ENCODE measurements around the gene PSKH1.

The PSKH1 gene

DNA sequence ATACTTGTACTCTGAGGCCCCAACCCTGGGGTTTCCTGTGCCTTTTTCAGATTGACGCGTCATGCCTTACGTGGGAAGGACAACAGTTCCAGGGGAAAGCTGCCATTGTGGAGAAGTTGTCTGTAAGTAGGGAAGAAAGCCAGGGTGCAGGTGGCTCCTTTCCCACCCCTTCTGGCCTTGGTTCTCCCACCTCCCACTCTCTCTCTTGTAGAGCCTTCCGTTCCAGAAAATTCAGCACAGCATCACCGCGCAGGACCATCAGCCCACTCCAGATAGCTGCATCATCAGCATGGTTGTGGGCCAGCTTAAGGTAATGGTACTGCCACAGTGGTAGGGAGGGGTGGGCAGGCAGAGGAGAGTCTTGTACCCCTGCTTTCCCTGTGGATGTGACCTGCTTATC lies 24.8 kb upstream of the PSKH1 start:
- no peak for DNase-seq

DNA sequence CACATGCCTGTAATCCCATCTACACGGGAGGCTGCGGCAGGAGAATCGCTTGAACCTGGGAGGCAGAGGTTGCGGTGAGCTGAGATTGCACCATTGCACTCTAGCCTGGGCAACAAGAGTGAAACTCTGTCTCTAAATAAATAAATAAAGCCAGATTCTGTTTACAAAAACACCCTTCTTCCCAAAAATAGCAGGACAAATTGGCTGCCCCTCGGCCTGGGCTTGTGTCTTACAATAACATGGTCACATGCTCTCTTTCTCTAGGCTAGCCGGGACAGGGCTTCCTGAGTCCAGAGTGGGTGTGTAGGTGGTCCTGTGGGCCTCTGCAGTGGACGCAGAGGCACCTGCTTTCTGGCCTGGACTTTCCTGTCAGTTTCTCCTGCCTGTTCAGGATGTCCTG lies 23.4 kb upstream of the PSKH1 start:
- no peak for DNase-seq

GRCh38 chr16:67871256-67871655 lies 21.8 kb upstream of the PSKH1 start:
- DNase-seq = no peak

DNA sequence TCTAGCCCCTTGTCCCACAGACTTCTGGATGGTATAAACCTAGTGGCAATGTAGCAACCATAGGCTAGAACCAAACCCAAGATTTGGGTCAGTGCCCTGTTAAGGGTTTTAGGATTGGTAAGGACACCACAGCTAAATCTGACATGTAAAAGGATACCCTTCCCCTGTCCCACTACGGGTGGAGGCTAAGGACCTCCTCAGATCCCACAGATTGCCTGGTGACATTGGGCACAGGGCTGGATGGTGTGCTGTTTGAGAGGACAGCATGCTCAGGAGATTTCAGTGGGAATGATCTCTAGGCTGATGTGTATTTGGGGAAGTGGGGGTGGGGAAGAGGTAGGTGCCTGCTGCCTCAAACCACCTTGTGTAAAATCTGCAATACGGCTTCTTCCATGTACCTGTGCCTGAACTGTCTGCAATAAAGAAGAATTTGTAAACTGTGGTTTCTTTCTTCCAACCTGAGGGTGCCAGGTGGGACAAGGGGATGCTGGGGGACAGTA lies 20.9 kb upstream of the PSKH1 start:
- no peak for DNase-seq

DNA sequence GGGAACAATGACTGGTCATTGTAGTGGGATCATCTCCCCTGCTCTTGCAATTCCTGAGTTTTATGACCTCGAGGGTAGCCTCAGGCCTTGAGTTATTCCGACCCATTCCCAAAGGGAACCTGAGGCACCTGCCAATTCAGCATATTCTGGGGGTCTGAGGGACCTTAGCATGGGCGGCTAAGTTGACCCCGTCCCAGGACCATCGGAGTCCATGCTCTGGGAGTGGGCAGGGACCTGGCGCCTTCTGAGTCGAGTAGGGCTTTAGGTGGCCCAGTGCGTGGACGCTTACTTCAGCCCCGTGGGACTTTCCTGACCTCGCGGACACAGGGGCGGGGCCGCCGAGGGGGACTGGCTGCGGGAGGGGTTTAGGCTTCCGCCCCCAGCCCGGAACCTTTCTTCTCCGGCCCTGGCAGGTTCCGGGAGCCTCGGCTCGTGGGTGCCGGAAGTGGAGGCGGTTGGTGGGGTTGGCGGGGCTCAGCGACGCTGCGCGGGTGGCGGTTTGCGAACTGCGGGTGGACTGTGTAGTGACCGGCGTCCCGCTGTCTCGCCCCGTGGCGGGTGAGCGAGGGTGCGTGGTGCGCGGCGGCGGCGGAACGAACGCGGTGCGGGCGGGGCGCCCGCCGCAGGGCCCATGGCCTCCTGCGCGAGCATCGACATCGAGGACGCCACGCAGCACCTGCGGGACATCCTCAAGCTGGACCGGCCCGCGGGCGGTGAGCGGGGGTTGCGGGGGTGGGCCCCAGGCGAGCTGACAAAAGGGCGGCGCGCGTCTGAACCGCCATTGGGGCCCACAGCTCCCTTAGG lies 20.2 kb upstream of the PSKH1 start, which contains the start of gene EDC4:
EDC4 (plus strand) TSS at position 422 of the 804 bp plus-strand sequence; CDS start at position 632, 210 bp downstream.
- DNase-seq = peak; percentile 32

DNA sequence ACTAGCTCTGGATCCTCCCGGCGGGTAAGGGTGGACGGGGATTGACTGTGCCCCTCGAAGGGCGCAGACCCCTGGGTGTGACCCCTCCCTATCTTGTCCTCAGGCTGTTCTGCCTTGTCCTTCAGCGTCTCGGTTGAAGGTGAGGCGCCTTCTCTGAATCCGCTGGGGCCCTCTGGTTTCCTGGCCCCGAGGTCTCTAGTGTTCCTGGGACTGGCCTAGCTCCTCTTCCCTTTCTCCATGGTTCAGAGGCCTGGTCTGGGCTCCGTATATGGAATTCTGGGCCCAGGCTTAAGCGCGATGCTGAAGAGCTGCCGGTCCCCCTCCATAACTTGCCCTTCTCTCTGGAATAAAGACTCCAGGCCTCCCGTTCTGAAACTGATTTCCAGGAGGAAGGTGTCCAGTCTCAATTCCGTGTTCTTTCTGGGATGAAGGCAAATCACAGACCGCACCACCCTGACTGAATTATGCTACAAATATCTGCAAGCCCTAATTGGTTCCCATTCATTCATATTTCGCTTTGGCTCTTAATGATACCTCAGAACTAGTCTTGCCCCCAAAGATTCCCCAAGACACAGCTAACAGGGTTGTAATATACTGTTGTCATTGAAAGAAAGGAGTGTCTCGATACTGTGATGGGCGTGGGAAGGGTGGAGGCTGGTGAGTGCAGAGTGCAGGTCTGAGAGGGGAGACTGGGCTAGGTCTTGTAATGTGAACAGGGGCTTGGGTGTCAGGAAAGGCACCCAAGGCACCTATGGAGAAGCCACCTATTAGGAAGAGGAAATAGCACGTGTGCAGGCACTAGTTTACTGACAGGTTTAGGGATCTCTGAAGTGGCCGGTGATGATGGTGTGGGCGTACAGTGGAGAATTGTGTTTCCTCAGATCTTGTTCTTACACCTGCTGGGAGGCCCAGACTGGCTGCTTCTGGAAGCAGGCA lies 19.4 kb upstream of the PSKH1 start:
- no peak for DNase-seq

- no peak for DNase-seq
These were observed 18.7 kb upstream of the PSKH1 start for GRCh38 chr16:67874372-67874771.

DNA sequence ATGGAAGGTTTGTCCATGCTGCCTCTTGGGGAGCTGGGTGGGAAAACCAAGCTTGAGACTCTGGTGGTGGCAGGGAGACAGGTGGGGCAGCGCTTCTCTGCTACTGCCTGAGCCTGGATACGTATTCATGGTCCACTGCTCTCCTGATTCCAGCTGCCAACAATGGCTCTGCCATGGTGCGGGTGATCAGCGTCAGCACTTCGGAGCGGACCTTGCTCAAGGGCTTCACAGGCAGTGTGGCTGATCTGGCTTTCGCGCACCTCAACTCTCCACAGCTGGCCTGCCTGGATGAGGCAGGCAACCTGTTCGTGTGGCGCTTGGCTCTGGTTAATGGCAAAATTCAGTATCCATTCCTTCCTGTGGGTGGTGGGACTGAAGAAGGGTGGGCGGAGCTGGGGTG lies 16.0 kb upstream of the PSKH1 start:
- no peak for DNase-seq

DNA sequence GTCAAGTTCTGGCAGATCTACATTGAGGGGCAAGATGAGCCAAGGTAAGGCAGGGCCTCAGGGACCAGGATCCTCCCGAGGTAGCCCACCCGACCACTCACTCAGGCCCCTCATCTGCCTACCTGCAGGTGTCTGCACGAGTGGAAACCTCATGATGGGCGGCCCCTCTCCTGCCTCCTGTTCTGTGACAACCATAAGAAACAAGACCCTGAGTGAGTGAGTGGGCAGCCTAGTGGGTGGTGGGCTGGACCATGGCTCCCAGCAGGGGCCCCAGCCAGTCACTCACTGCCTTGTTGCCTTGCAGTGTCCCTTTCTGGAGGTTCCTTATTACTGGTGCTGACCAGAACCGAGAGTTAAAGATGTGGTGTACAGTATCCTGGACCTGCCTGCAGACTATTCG lies 14.8 kb upstream of the PSKH1 start:
- DNase-seq = no peak

DNA sequence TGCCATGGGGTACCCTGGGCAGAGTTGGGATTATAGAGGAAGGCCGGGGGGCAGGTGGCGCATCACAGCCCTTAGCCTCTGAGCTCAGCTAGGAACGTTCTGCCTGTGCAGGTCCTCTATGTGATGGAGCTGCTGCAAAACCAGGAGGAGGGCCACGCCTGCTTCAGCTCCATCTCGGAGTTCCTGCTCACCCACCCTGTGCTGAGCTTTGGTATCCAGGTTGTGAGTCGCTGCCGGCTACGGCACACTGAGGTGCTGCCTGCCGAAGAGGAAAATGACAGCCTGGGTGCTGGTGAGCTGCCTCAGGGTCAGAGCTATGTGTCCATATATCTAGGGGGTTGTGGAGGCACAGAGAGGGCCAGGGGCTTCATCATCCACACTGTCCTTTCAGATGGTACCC lies 14.2 kb upstream of the PSKH1 start:
- no peak for DNase-seq

GRCh38 chr16:67879462-67879861 lies 13.6 kb upstream of the PSKH1 start:
- no peak for DNase-seq

DNA sequence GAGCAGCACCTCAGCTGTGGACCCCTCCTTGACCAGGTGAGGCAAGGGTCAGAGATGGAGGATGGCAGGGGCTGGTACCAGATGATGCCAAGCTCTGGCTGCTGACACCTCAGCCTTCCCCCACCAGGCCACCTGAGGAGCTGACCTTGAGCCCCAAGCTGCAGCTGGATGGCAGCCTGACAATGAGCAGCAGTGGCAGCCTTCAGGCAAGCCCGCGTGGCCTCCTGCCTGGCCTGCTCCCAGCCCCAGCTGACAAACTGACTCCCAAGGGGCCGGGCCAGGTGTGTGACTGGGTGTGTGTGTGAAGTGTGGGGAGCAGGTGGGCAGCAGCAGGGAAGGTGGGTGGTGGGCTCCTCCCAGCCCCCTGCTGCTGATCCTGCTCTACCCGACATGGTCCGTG lies 13.1 kb upstream of the PSKH1 start:
- no peak for DNase-seq

DNA sequence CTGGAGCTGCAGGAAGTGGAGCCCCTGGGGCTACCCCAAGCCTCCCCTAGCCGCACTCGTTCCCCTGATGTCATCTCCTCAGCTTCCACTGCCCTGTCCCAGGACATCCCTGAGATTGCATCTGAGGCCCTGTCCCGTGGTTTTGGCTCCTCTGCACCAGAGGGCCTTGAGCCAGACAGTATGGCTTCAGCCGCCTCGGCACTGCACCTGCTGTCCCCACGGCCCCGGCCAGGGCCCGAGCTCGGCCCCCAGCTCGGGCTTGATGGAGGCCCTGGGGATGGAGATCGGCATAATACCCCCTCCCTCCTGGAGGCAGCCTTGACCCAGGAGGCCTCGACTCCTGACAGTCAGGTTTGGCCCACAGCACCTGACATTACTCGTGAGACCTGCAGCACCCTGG lies 12.5 kb upstream of the PSKH1 start:
- DNase-seq = no peak

DNA sequence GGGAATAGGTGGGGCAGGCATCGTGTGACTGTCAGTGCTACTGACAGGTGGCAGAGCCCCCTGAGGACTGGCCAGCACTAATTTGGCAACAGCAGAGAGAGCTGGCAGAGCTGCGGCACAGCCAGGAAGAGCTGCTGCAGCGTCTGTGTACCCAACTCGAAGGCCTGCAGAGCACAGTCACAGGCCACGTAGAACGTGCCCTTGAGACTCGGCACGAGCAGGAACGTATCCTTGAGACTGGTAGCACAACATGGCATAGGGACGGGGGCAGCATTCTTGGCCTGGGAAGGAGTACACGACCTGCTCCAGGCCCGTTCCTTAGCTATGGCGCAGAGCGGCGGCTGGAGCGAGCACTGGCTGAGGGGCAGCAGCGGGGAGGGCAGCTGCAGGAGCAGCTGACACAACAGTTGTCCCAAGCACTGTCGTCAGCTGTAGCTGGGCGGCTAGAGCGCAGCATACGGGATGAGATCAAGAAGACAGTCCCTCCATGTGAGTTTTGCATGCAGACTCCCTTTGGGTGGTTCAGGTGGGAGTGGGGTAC lies 11.4 kb upstream of the PSKH1 start:
- no peak for DNase-seq

DNA sequence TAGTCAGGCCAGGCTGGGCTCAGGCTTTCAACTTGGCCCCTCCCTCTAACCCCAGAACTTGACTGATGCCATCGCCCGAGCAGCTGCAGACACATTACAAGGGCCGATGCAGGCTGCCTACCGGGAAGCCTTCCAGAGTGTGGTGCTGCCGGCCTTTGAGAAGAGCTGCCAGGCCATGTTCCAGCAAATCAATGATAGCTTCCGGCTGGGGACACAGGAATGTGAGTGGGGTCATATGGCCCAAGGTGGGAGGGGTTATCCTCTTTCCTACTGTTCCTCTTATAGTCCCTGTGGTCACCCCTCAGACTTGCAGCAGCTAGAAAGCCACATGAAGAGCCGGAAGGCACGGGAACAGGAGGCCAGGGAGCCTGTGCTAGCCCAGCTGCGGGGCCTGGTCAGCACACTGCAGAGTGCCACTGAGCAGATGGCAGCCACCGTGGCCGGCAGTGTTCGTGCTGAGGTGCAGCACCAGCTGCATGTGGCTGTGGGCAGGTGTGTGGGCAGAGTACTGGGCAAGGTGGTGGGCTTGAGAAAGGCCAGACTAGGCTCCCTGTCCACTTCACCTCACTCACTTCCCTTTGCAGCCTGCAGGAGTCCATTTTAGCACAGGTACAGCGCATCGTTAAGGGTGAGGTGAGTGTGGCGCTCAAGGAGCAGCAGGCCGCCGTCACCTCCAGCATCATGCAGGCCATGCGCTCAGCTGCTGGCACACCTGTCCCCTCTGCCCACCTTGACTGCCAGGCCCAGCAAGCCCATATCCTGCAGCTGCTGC lies 10.5 kb upstream of the PSKH1 start:
- no peak for DNase-seq

- DNase-seq = no peak
These were observed 9.7 kb upstream of the PSKH1 start for GRCh38 chr16:67883146-67883871.

DNA sequence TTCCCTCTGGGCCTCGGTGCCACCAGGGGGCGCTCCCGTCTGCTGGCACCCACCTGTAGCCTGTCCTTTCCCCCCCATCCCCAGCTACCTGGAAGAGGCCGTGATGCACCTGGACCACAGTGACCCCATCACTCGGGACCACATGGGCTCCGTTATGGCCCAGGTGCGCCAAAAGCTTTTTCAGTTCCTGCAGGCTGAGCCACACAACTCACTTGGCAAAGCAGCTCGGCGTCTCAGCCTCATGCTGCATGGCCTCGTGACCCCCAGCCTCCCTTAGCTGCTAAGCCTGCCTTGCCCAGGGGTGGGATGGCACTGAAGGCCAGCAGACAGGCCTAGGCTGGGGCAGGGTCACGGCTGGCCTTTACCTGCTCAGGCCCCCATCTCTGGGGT lies 9.2 kb upstream of the PSKH1 start:
- DNase-seq = no peak

DNA sequence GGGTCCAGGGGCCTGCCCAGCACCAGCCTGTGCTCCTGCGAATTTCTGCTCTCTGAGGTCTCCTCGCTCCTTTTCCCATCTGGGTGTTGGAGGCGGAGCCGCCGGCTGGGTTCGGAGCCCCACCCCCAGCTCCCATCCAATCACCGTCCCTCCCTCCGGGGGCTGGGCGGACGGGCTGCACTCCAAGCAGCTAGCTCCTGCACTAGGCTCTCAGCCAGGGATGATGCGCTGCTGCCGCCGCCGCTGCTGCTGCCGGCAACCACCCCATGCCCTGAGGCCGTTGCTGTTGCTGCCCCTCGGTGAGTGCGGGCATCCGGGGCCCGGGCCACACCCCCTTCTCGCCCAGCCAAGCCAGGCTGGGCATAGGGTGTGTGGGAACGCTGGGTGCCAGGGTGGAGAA lies 8.4 kb upstream of the PSKH1 start, which contains the start of gene NRN1L:
NRN1L (plus strand) TSS at position 202 of the 400 bp plus-strand sequence; CDS start at position 221, 19 bp downstream.
- DNase-seq = peak; percentile 63

DNA sequence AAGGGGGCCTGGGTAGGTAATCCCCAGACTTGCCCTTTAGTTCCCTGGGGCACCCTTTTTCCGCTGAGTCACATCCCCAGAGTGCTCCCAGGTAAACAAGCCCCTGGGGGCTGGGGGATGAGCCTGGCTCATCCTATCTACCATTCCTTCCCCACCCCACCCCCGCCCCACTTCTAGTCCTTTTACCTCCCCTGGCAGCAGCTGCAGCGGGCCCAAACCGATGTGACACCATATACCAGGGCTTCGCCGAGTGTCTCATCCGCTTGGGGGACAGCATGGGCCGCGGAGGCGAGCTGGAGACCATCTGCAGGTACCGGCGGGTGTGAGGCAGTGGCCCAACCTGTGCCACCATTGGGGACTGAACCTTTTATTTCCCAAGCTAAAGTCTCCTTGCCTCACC lies 7.5 kb upstream of the PSKH1 start:
- no peak for DNase-seq

DNA sequence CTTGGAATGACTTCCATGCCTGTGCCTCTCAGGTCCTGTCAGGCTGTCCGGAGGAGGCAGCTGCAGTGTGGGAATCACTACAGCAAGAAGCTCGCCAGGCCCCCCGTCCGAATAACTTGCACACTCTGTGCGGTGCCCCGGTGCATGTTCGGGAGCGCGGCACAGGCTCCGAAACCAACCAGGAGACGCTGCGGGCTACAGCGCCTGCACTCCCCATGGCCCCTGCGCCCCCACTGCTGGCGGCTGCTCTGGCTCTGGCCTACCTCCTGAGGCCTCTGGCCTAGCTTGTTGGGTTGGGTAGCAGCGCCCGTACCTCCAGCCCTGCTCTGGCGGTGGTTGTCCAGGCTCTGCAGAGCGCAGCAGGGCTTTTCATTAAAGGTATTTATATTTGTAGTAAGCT lies 7.1 kb upstream of the PSKH1 start:
- DNase-seq = no peak

- no peak for DNase-seq
These were observed 6.7 kb upstream of the PSKH1 start for GRCh38 chr16:67886387-67886786.

DNA sequence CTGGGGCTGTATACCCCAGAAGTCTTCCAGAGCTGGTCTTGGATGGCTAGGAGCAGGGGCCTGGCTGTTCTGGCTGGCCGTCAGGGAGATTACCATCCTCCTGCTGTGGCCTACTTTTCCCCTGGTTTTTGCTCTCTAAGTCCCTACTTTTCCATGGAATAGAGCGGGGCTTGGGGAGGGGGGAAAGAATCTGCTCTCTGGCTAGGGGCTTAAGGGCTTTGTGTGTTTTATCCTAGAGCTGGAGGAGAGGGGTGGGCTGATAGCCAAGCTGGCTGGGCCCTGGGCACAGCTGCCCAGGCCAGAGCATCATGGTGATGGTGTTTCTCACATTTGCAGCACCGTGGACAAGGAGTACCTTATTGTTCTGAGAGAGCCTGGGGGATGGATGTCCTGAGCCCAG lies 4.7 kb upstream of the PSKH1 start:
- DNase-seq = no peak

All from NCI-H510A (cell line).